Neural progenitor cell (in vitro differentiated cells): ENCODE measurements around the gene AVEN. TPM values are rescaled to one million over a fixed set of nuclear protein-coding genes. Genes with fewer than 3 reads are reported as not detected.

Experiments used
- DNase-seq: peaks from one replicate; pipeline ENCODE4 v3.0.0-alpha.2; 2016; ENCODE audit warnings: low spot score
- H2AFZ ChIP-seq: fragments of 200-600 bp; sonication (generic); replicated peaks from 2 replicates; pipeline ENCODE4 v1.6.1; 2016; ENCODE audit warnings: antibody characterized with exemption
- H3F3A ChIP-seq: fragments of 200-600 bp; sonication (generic); 2 replicates; pipeline ENCODE4 v1.6.1; 2016; ENCODE audit warnings: antibody characterized with exemption, low read depth
- H3K27ac ChIP-seq: fragments of 200-600 bp; sonication (generic); 2 replicates; pipeline ENCODE4 v1.5.1; 2016; ENCODE audit warnings: mild to moderate bottlenecking
- H3K27me3 ChIP-seq: fragments of 200-600 bp; sonication (generic); 2 replicates; pipeline ENCODE4 v1.6.1; 2016; ENCODE audit warnings: mild to moderate bottlenecking, moderate library complexity
- H3K36me3 ChIP-seq: fragments of 200-600 bp; sonication (generic); 2 replicates; pipeline ENCODE4 v1.5.1; 2016
- H3K4me1 ChIP-seq: fragments of 200-600 bp; sonication (generic); 2 replicates; pipeline ENCODE4 v1.6.1; 2016; ENCODE audit warnings: mixed run types
- H3K4me2 ChIP-seq: fragments of 200-600 bp; sonication (generic); 2 replicates; pipeline ENCODE4 v1.6.1; 2016
- H3K4me3 ChIP-seq: fragments of 200-600 bp; sonication (generic); 2 replicates; pipeline ENCODE4 v1.5.1; 2016
- H3K79me2 ChIP-seq: fragments of 200-600 bp; sonication (generic); 2 replicates; pipeline ENCODE4 v1.6.1; 2016; ENCODE audit warnings: low read depth
- H3K9ac ChIP-seq: fragments of 200-600 bp; sonication (generic); 2 replicates; pipeline ENCODE4 v1.6.1; 2016
- H3K9me3 ChIP-seq: fragments of 200-600 bp; sonication (generic); 2 replicates; pipeline ENCODE4 v1.5.1; 2016; ENCODE audit warnings: low read depth
- H4K20me1 ChIP-seq: fragments of 200-600 bp; sonication (generic); 2 replicates; pipeline ENCODE4 v1.6.1; 2016; ENCODE audit warnings: low read depth
- H3K27ac Mint-ChIP-seq: 3 replicates; pipeline ENCODE4 v1.8.0; 2021; ENCODE audit warnings: mixed read lengths
- H3K27me3 Mint-ChIP-seq: 2 replicates; pipeline ENCODE4 v1.8.0; 2022; ENCODE audit warnings: low read depth, mild to moderate bottlenecking, inconsistent platforms, moderate library complexity, mixed read lengths; ENCODE audit not compliant: insufficient read depth
- H3K36me3 Mint-ChIP-seq: 3 replicates; pipeline ENCODE4 v1.8.0; 2021; ENCODE audit warnings: mixed read lengths
- H3K4me1 Mint-ChIP-seq: 3 replicates; pipeline ENCODE4 v1.8.0; 2021; ENCODE audit warnings: mixed read lengths
- H3K4me3 Mint-ChIP-seq: 3 replicates; pipeline ENCODE4 v1.8.0; 2021; ENCODE audit warnings: mild to moderate bottlenecking, moderate library complexity, mixed read lengths
- H3K9me3 Mint-ChIP-seq: 3 replicates; pipeline ENCODE4 v1.8.0; 2020; ENCODE audit warnings: mixed read lengths
- EZH2 ChIP-seq: fragments of 200-600 bp; sonication (generic); IDR thresholded peaks from 2 replicates; pipeline ENCODE4 v1.6.1; 2017; ENCODE audit warnings: antibody characterized with exemption, mild to moderate bottlenecking, moderate library complexity
- EZH2phosphoT487 ChIP-seq: fragments of 200-600 bp; sonication (generic); IDR thresholded peaks from 2 replicates; pipeline ENCODE4 v1.6.1; 2017; ENCODE audit warnings: antibody characterized with exemption
- total RNA-seq: library from RNA; depleted of rRNA; stranded (reverse); fragments of >200 nt; gene quantifications from 2 replicates; pipeline ENCODE4 v1.2.3, GENCODE V29; 2015; ENCODE audit warnings: low replicate concordance
- TF ChIP-seq, protein P1 (sequence below): fragments of 200-600 bp; sonication (generic); IDR thresholded peaks from 2 replicates; pipeline ENCODE4 v1.5.1; 2017; ENCODE audit warnings: antibody characterized with exemption, mild to moderate bottlenecking

The AVEN gene
- total RNA-seq, 1 donor from 2014 or later = 21.9 TPM

DNA sequence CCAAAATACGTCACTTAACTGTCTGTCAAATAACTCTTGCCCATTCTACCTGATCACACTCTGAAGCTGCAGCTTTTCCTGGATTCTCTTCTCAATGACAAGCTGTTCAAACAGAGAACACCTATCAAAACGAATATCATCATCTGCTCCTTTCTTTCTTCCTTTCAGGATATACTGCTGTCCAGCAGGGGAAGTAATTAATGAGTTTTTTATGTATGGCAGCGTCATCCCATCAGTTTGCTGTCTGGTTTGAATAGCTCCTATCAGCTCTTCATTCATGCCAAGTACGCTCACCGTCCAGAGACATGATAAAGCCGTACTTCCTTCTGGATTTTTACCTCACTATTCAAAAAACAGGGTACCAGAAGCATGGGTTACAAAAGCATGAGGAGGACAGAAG is 70.8 kb downstream of the AVEN start, which contains the start of gene CHRM5:
TSS of gene CHRM5 (plus strand) at position 274 of the 400 bp plus-strand sequence. CDS start 94,221 bp downstream, outside the sequence.
- Histone ChIP-seq H2AFZ (peak within 1 kb of the TSS; percentile 3), H3F3A (peaks cover 8% of the 10 kb centered on the region), H3K9ac (no peak within 1 kb of the TSS), H3K36me3 (no peaks in the 10 kb centered on the region), H3K27ac (no peak within 1 kb of the TSS), H3K79me2 (no peaks in the 10 kb centered on the region), H3K27me3 (no peaks in the 10 kb centered on the region), H3K9me3 (no peaks in the 10 kb centered on the region), H4K20me1 (no peaks in the 10 kb centered on the region), H3K4me3 (no peak within 1 kb of the TSS), H3K4me1 (peaks cover 25% of the 10 kb centered on the region), H3K4me2 (no peak within 1 kb of the TSS)
- Mint-ChIP-seq H3K27me3 (no peaks in the 10 kb centered on the region), H3K36me3 (no peaks in the 10 kb centered on the region), H3K4me1 (peaks cover 20% of the 10 kb centered on the region), H3K4me3 (no peak within 1 kb of the TSS), H3K27ac (no peak within 1 kb of the TSS), H3K9me3 (no peaks in the 10 kb centered on the region)
- no peak for TF ChIP-seq EZH2phosphoT487
- TF ChIP-seq, protein P1, sequence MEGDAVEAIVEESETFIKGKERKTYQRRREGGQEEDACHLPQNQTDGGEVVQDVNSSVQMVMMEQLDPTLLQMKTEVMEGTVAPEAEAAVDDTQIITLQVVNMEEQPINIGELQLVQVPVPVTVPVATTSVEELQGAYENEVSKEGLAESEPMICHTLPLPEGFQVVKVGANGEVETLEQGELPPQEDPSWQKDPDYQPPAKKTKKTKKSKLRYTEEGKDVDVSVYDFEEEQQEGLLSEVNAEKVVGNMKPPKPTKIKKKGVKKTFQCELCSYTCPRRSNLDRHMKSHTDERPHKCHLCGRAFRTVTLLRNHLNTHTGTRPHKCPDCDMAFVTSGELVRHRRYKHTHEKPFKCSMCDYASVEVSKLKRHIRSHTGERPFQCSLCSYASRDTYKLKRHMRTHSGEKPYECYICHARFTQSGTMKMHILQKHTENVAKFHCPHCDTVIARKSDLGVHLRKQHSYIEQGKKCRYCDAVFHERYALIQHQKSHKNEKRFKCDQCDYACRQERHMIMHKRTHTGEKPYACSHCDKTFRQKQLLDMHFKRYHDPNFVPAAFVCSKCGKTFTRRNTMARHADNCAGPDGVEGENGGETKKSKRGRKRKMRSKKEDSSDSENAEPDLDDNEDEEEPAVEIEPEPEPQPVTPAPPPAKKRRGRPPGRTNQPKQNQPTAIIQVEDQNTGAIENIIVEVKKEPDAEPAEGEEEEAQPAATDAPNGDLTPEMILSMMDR = no peak
- no peak for TF ChIP-seq EZH2
- DNase-seq = no peak

DNA sequence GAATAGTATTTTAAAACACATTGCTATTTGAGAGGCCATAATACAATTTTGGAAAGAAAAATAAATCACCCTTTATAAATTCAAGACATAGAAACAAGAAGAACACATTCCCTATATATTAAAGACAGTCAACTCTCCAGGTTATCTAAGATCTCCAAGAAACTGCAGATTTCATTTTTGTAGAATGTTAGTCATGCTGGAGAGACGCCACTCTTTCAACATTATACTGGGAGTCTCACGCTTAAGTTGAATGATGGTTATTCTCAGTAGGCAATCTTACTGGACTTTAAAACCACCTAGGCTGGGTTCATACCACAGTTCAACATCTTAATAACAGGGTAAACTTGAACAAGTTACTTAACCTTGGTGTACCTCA is 74.4 kb downstream of the AVEN start:
- no peak overlapping the region for H3K4me3 Mint-ChIP-seq
- H3K9me3 Mint-ChIP-seq = no peaks in the 10 kb centered on the region
- no peak overlapping the region for H3K27ac Mint-ChIP-seq
- H3K4me2 ChIP-seq = no peak overlapping the region
- no peaks in the 10 kb centered on the region for H3K27me3 ChIP-seq
- H3K36me3 Mint-ChIP-seq = no peaks in the 10 kb centered on the region
- H3F3A ChIP-seq = peaks cover 8% of the 10 kb centered on the region
- H3K4me1 ChIP-seq = peaks cover 13% of the 10 kb centered on the region
- H3K36me3 ChIP-seq = no peaks in the 10 kb centered on the region
- no peaks in the 10 kb centered on the region for H4K20me1 ChIP-seq
- H3K79me2 ChIP-seq = no peaks in the 10 kb centered on the region
- TF ChIP-seq EZH2phosphoT487 = no peak
- TF ChIP-seq EZH2 = no peak
- TF ChIP-seq, protein P1 = no peak
- no peak overlapping the region for H3K9ac ChIP-seq
- H3K4me3 ChIP-seq = no peak overlapping the region
- no peak overlapping the region for H2AFZ ChIP-seq
- peaks cover 20% of the 10 kb centered on the region for H3K4me1 Mint-ChIP-seq
- H3K27ac ChIP-seq = no peak overlapping the region
- H3K9me3 ChIP-seq = no peaks in the 10 kb centered on the region
- H3K27me3 Mint-ChIP-seq = no peaks in the 10 kb centered on the region
- DNase-seq = no peak

DNA sequence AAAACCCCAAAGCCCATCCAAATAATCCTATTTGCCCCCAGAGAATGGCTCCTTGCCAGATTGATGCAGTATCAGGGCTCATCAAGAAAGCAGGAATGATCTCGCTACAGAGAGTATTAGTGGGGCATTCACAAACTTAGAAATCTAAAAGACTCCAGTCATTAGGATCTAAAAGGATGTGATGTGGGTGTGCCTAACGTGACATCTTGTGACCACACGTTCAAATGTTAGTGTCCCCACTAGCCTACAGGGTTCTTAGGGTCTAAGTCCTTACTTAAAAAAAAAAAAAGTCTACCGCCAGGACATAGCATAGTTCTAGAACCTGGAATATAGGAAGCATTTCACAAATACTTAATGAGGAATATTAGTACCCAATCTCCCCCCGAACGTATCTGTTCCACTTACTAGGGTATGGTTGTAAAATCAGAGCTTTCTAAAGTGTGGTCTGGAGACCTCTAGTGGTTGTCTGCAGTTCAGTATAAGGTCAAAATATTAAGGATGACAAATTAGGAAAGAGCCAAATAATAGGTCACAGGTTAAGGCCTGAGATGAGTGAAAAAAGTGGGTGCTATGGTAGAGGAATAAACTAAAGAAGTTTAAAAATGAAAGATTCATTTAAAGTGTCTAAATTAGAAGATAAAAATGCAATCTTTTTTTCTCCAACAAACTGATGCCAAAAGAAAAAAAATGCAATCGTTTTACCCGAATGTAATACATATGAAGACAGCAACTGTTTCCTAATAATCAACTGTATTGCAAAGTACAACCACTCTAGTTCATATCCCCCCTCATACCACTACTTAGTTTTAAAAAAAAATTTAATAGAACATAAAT is 75.0 kb downstream of the AVEN start:
- peak; percentile 50 for DNase-seq
- TF ChIP-seq, protein P1 = peak; percentile 87
- TF ChIP-seq EZH2phosphoT487 = no peak
- peaks cover 24% of the 10 kb centered on the region for H3K4me1 Mint-ChIP-seq
- H3K27me3 ChIP-seq = no peaks in the 10 kb centered on the region
- H3K79me2 ChIP-seq = no peaks in the 10 kb centered on the region
- H3K27me3 Mint-ChIP-seq = no peaks in the 10 kb centered on the region
- H3K27ac Mint-ChIP-seq = no peak overlapping the region
- no peak overlapping the region for H3K4me3 Mint-ChIP-seq
- peaks cover 11% of the 10 kb centered on the region for H3K4me1 ChIP-seq
- H3K9me3 ChIP-seq = no peaks in the 10 kb centered on the region
- H3K9me3 Mint-ChIP-seq = no peaks in the 10 kb centered on the region
- no peak overlapping the region for H2AFZ ChIP-seq
- H3K4me3 ChIP-seq = no peak overlapping the region
- H3K9ac ChIP-seq = no peak overlapping the region
- H3K36me3 ChIP-seq = no peaks in the 10 kb centered on the region
- H4K20me1 ChIP-seq = no peaks in the 10 kb centered on the region
- no peak overlapping the region for H3K4me2 ChIP-seq
- H3K36me3 Mint-ChIP-seq = no peaks in the 10 kb centered on the region
- H3F3A ChIP-seq = peaks cover 8% of the 10 kb centered on the region
- no peak overlapping the region for H3K27ac ChIP-seq
